ENCODE measurements around the gene PCDHB2. TPM values are rescaled to one million over a fixed set of nuclear protein-coding genes. Genes with fewer than 3 reads are reported as not detected.
"Not testable (repeated sequence)": the region's sequence is repeated elsewhere in the genome, so short reads cannot be mapped to it uniquely, and the experiment has no call there.

PCDHB2 gene
- total RNA-seq, 4 donors from 2014 or later = 0.71 to 1.7 (median 1.2) TPM

- H3K27me3 ChIP-seq = peaks cover 0 to 13% (median 0%) of the 10 kb centered on the region in 3 donors
- intact Hi-C loops (cut with DNase I; ENCODE audit: low total_unique reads) = no loop called here
- no peak for DNase-seq
Observed at GRCh38 chr5:141082228-141082627, 12.2 kb upstream of the PCDHB2 start.

GRCh38 chr5:141084487-141084989 is 9.9 kb upstream of the PCDHB2 start:
- intact Hi-C loops (cut with DNase I; ENCODE audit: low total_unique reads) = no loop called here
- ATAC-seq (peak in 1 of 2 donors; percentile 60), DNase-seq (no peak)
- in situ Hi-C loops (cut with MboI; ENCODE audit: low sequenced_read_pairs in 4 of 4) = no loop called here
- Histone ChIP-seq H3K9me3 (no peaks in the 10 kb centered on the region), H3K36me3 (no peaks in the 10 kb centered on the region), H3K27me3 (peaks cover 0 to 5% (median 0%) of the 10 kb centered on the region in 3 donors), H3K27ac (peak overlapping the region; percentile 7 to 60 (median 28)), H3K4me3 (peak overlapping the region; percentile 37 to 54 (median 51)), H3K4me1 (no peaks in the 10 kb centered on the region)
- no peak for TF ChIP-seq POLR2A (IDR thresholded peaks at IDR 0.05)
- TF ChIP-seq CTCF (IDR thresholded peaks at IDR 0.05 in 4 of 5, conservative IDR thresholded peaks at IDR 0.05 in 1 of 5) = peak in 2 of 5 experiments; percentile 39 to 52

More at GRCh38 chr5:141082228-141082627, 12.2 kb upstream of the PCDHB2 start:
- Histone ChIP-seq H3K9me3 (no peaks in the 10 kb centered on the region), H3K27ac (no peak overlapping the region), H3K4me3 (no peak overlapping the region), H3K4me1 (no peaks in the 10 kb centered on the region), H3K36me3 (no peaks in the 10 kb centered on the region)
- in situ Hi-C loops (cut with MboI; ENCODE audit: low sequenced_read_pairs in 4 of 4) = no loop called here
- TF ChIP-seq POLR2A (IDR thresholded peaks at IDR 0.05) = no peak
- TF ChIP-seq CTCF (IDR thresholded peaks at IDR 0.05 in 4 of 5, conservative IDR thresholded peaks at IDR 0.05 in 1 of 5) = no peak
- ATAC-seq = no peak

- H3K27ac ChIP-seq = no peak overlapping the region
- no peak for ATAC-seq
- H3K9me3 ChIP-seq = no peaks in the 10 kb centered on the region
- intact Hi-C loops (cut with DNase I; ENCODE audit: low total_unique reads) = no loop called here
- H3K4me1 ChIP-seq = no peaks in the 10 kb centered on the region
- H3K4me3 ChIP-seq = peak overlapping the region in 2 of 4 donors; percentile 32 to 36
- DNase-seq = no peak
- in situ Hi-C loops (cut with MboI; ENCODE audit: low sequenced_read_pairs in 4 of 4) = no loop called here
- TF ChIP-seq POLR2A (IDR thresholded peaks at IDR 0.05) = no peak
- TF ChIP-seq CTCF (IDR thresholded peaks at IDR 0.05 in 4 of 5, conservative IDR thresholded peaks at IDR 0.05 in 1 of 5) = no peak
- peaks cover 0 to 14% (median 10%) of the 10 kb centered on the region in 3 donors for H3K27me3 ChIP-seq
- no peaks in the 10 kb centered on the region for H3K36me3 ChIP-seq
Observed at GRCh38 chr5:141095263-141095641, 837 bp downstream of the PCDHB2 start.

GRCh38 chr5:141096181-141096580 is 1.8 kb downstream of the PCDHB2 start:
- H3K27ac ChIP-seq; H3K4me3 ChIP-seq; DNase-seq; H3K4me1 ChIP-seq; H3K36me3 ChIP-seq; in situ Hi-C loops (cut with MboI; ENCODE audit: low sequenced_read_pairs in 4 of 4); ATAC-seq; intact Hi-C loops (cut with DNase I; ENCODE audit: low total_unique reads); H3K9me3 ChIP-seq: not testable (repeated sequence)
- H3K27me3 ChIP-seq = peaks cover 0 to 17% (median 10%) of the 10 kb centered on the region in 3 donors

- intact Hi-C loops (cut with DNase I; ENCODE audit: low total_unique reads); H3K9me3 ChIP-seq; in situ Hi-C loops (cut with MboI; ENCODE audit: low sequenced_read_pairs in 4 of 4); ATAC-seq; H3K36me3 ChIP-seq; H3K4me3 ChIP-seq; H3K4me1 ChIP-seq; DNase-seq; H3K27ac ChIP-seq: not testable (repeated sequence)
- H3K27me3 ChIP-seq = peaks cover 0 to 13% (median 10%) of the 10 kb centered on the region in 3 donors
Observed at GRCh38 chr5:141096586-141096985, 2.2 kb downstream of the PCDHB2 start.
